Measurements from ENCODE around the gene ANKRD50.

- TF ChIP-seq, protein P1, sequence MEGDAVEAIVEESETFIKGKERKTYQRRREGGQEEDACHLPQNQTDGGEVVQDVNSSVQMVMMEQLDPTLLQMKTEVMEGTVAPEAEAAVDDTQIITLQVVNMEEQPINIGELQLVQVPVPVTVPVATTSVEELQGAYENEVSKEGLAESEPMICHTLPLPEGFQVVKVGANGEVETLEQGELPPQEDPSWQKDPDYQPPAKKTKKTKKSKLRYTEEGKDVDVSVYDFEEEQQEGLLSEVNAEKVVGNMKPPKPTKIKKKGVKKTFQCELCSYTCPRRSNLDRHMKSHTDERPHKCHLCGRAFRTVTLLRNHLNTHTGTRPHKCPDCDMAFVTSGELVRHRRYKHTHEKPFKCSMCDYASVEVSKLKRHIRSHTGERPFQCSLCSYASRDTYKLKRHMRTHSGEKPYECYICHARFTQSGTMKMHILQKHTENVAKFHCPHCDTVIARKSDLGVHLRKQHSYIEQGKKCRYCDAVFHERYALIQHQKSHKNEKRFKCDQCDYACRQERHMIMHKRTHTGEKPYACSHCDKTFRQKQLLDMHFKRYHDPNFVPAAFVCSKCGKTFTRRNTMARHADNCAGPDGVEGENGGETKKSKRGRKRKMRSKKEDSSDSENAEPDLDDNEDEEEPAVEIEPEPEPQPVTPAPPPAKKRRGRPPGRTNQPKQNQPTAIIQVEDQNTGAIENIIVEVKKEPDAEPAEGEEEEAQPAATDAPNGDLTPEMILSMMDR (IDR thresholded peaks at IDR 0.05), result no peak
- no peak for TF ChIP-seq POLR2A (IDR thresholded peaks at IDR 0.05)
Observed at GRCh38 chr4:124696182-124696581, 16.4 kb downstream of the ANKRD50 start.

Measured in testis (tissue), 2 donors.